GM18951 (cell line): Measurements from ENCODE around the gene SIN3A.
"Not testable (repeated sequence)": the region's sequence is repeated elsewhere in the genome, so short reads cannot be mapped to it uniquely, and the experiment has no call there.

Source experiments
- POLR2A ChIP-seq: IDR thresholded peaks from 4 replicates; pipeline ENCODE4 v1.6.1; 2011; ENCODE audit warnings: mild to moderate bottlenecking; ENCODE audit not compliant: insufficient read length, insufficient read depth; ENCODE audit errors: extremely low read depth
- in situ Hi-C: fragments of 300-500 bp; cut with MboI; formaldehyde crosslinking; loops from one replicate; pipeline ENCODE4 v1.12.0; 2022; ENCODE audit warnings: low sequenced_read_pairs, mixed read lengths, inconsistent platforms; ENCODE audit not compliant: unreplicated experiment

SIN3A gene

DNA sequence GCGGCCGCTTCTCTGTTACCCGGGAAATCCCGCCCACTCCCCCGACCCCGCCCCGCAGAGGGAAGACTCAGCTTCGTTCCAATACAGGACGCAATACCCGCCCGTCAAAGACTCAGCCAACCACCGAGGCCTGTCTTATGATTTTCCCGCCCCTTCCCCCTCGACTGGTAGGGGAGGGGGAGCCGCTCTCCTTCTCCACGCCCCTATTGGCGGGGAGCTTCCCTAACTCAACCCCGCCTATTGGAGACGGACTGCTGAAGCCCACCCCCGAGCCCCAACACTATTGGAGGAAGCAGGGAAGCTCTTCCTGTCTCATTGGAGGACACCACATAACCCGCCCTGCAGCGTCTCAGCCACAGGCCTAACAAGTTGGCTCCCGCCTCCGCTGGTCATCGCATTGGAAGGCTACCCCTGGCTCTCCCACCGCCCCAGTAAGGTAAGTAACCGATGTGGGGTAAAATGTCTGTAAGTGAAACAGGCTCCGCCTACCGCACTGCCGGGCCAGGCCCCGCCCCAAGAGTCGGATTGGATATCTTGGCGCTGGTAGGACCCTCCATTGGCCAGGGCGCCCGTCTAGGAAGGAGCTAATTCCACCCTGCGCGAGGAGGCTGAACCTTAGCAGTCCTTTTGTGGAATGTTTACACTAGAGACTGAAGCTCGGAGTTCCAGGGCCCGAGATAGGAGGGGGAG is at the start of gene SIN3A:
Gene SIN3A (minus strand): TSS at position 17 of the 690 bp plus-strand sequence. CDS start 21,315 bp downstream, outside the sequence.
- in situ Hi-C loops, result no loop called here
- TF ChIP-seq POLR2A, result no peak

- in situ Hi-C loops, result no loop called here
Observed at GRCh38 chr15:75493732-75494131, 42.2 kb upstream of the SIN3A start.

DNA sequence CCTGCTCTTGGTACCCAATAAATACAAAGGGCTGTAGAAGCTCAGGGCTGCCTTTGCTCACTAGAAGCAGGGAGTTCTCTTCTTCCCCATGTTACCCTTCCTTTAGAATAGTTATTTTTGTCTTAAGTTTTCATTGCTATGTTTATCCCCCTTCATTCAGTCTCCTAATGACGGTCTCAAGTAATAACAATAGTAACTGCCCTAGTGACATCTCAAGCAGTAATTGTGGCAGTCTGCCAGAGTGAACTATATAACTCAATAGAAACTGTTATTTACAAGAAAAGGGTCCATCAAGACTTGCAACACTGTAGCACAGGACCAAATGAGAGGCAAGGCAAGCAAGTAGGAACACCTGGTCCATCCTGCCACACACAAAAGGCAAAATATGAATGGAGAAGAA is 32.5 kb upstream of the SIN3A start:
- in situ Hi-C loops, result no loop called here
- TF ChIP-seq POLR2A, result no peak

More at GRCh38 chr15:75493732-75494131, 42.2 kb upstream of the SIN3A start:
- TF ChIP-seq POLR2A, result no peak

DNA sequence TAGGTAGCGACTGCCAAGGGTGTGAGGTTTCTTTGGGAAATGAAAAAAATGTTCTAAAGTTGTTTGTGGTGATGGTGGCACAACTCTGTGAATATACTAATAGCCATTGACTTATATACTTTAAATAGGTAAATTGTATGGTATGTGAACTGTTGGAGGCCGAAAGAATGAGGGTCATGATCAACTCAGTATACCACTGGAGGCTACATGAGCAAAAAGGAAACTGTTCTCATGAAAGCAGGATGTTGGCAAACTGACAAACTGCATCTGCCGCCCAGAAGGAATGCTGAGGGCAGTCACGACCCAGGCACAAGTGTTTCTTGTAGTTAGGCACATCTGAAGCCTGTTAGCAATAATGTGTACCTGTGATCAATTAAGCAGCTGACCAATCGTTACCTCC is 32.1 kb upstream of the SIN3A start:
- in situ Hi-C loops, result not testable (repeated sequence)

- in situ Hi-C loops, result no loop called here
- no peak for TF ChIP-seq POLR2A
Observed at GRCh38 chr15:75483106-75483505, 31.6 kb upstream of the SIN3A start.

DNA sequence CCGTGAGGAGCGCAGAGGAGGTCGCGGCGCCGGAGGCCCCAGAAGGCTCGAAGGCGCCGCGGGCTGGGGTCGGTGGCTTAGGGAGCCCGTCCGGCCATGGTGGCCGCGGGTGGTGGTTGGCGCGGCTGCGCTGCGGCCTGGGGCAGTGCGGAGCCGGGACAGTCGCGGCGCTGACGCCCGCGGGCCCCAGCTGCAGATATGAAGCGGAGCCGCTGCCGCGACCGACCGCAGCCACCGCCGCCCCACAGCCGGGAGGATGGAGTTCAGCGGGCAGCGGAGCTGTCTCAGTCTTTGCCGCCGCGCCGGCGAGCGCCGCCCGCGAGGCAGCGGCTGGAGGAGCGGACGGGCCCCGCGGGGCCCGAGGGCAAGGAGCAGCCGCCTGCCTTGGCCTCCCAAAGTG is 29.0 kb upstream of the SIN3A start:
- in situ Hi-C loops, result not testable (repeated sequence)

GRCh38 chr15:75479670-75480069 is 28.2 kb upstream of the SIN3A start:
- no peak for TF ChIP-seq POLR2A
- in situ Hi-C loops, result no loop called here

DNA sequence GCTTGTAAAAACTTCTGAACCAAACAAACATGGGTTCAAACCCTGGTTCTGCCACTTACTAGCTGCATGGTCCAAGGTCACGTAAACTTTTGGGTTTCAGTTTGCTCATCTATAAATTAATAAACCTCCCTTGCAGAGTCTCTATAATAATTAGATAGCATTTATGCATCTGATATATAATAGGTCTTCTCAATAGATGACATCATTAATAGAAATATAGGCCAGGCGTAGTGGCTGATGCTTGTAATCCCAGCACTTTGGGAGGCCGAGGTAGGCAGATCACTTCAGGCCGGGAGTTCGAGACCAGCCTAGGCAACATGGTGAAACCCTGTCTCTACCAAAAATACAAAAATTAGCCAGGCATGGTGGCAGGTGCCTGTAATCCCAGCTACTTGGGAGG is 25.6 kb upstream of the SIN3A start:
- in situ Hi-C loops, result not testable (repeated sequence)

DNA sequence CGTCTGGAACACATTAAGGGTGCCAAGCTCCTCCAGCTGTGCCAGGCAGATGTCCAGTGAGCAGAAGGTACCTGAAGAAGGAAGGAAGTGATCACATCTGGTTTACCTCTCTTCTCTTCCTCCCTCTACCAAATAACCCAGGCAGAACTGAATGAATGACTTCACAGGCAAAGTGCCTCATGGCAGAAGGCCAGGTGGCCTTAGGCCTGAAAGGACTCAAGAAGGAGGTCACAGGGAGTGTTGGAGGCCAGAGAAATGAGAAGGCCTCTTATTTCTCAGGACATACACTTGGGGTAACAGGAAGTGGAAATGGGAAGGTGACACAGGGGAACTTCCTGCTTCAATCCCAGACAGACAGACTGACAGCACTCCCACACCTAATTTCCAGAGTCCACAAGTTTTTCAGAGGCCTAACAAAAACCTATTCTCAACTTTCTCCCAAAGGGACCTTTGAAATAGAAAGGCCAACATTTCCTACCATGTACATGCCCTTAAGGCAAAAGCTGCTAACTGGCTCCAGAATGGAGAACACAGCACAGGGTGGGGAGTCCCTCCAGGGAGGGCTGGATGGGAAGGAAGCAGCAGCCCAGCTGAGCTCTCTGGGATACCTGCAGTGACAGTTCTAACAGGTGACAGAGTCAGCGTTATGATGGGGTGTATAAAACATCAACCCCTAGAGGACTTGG is 17.6 kb upstream of the SIN3A start:
- in situ Hi-C loops, result no loop called here
- no peak for TF ChIP-seq POLR2A

- TF ChIP-seq POLR2A, result no peak
Observed at GRCh38 chr15:75460646-75461045, 9.2 kb upstream of the SIN3A start.

GRCh38 chr15:75459581-75459980 is 8.1 kb upstream of the SIN3A start:
- no peak for TF ChIP-seq POLR2A
- in situ Hi-C loops, result no loop called here

More at GRCh38 chr15:75460646-75461045, 9.2 kb upstream of the SIN3A start:
- in situ Hi-C loops, result no loop called here

GRCh38 chr15:75456710-75457109 is 5.2 kb upstream of the SIN3A start:
- no peak for TF ChIP-seq POLR2A
- in situ Hi-C loops, result no loop called here

- in situ Hi-C loops, result no loop called here
- no peak for TF ChIP-seq POLR2A
Observed at GRCh38 chr15:75455982-75456531, 4.6 kb upstream of the SIN3A start.

DNA sequence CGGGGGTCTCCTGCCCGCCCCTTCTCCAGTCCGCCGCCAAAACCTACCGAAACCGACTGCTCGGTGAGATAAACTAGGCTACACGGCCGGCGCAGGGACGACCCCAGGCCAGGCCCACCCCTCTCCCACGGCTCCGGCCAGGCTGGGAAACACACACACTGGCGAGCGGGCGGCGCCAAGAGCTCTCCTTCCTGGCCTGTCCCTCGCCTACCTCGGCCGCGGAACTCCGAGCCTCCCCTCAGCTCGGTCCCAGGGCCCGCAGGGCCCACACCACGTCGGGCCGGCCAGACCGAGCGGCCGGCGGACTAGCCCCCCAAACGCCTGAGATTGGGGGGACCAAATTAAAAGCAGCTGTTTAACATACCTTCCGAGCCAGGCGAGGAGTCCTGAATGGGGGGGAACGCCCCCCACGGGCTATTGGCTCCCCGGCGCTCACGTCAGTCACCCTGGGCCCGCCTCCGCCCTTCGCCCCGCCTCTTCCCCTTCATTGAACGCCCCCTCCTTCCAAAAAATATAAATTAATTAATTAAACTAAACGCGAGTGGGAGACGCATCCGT is 4.0 kb upstream of the SIN3A start:
- in situ Hi-C loops, result no loop called here
- TF ChIP-seq POLR2A, result peak; percentile 51
